Peyer's patch (tissue), 4 donors: ENCODE measurements around the gene APOA4. TPM values are rescaled to one million over a fixed set of nuclear protein-coding genes. Genes with fewer than 3 reads are reported as not detected.

Experiments
- DNase-seq, 3 donors: peaks; one replicate each; pipeline ENCODE4 v3.0.0-alpha.2; 2017 to 2019
- H3K27ac ChIP-seq, 4 donors: fragments of 200-600 bp; sonication (generic); one replicate each; pipeline ENCODE4 v1.5.1; 2016 to 2019
- H3K27me3 ChIP-seq, 2 donors: fragments of 200-600 bp; sonication (generic); one replicate each; pipeline ENCODE4 v1.5.1; 2019
- H3K36me3 ChIP-seq, 3 donors: fragments of 200-600 bp; sonication (generic); one replicate each; pipeline ENCODE4 v1.5.1; 2016 to 2019
- H3K4me1 ChIP-seq, 4 donors: fragments of 200-600 bp; sonication (generic); one replicate each; pipeline ENCODE4 v1.5.1; 2016 to 2019
- H3K4me3 ChIP-seq, 4 donors: fragments of 200-600 bp; sonication (generic); 1 replicate in 3 of 4; 2 replicates in 1 of 4; pipeline ENCODE4 v1.5.1; 2016 to 2019; ENCODE audit warnings: mild to moderate bottlenecking in 1 of 4
- H3K9me3 ChIP-seq, 4 donors: fragments of 200-600 bp; sonication (generic); one replicate each; pipeline ENCODE4 v1.5.1; 2016 to 2019; ENCODE audit warnings: mild to moderate bottlenecking in 1 of 4
- POLR2A ChIP-seq, 2 donors: fragments of 450-650 bp; IDR thresholded peaks; one replicate each; pipeline ENCODE4 v1.5.1; 2017; ENCODE audit warnings: antibody characterized with exemption in 2 of 2, mild to moderate bottlenecking in 2 of 2, moderate library complexity in 2 of 2
- total RNA-seq, 4 donors: library from RNA; depleted of rRNA; stranded (reverse); fragments of >200 nt; gene quantifications; one replicate each; pipeline ENCODE4 v1.1.0, GENCODE V29; 2016
- TF ChIP-seq, protein P1 (sequence below), 6 experiments: fragments of 450-650 bp in 4 of 6; fragments of 200-600 bp in 2 of 6; sonication (generic) in 1 of 6; IDR thresholded peaks; one replicate each; pipeline ENCODE4 v1.5.1; 2017 to 2019; ENCODE audit warnings: antibody characterized with exemption in 6 of 6, mild to moderate bottlenecking in 3 of 6, moderate library complexity in 1 of 6

Gene APOA4
- total RNA-seq, 4 donors from 2014 or later = 107 to 10,211 (median 6,146) TPM

DNA sequence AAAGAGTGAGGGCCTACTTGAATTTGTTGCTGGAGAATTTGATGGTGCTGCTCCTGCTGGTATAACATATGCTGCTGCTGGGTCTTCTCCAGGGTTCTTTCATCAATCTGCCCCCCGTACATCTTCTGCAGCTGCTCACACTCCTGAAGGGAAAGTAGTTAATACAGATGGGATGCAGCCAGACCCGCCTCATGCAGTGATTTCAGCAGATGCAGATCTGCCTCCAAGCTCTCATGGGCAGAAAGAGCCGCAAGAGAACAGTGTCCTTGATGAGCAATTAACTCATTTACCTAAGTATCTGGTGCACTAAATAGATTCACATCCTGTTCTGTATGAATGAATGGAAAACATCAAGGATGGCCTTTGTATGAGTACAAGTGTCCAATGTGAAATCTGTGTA lies 39.1 kb upstream of the APOA4 start:
- H3K9me3 ChIP-seq = no peaks in the 10 kb centered on the region
- no peak for TF ChIP-seq POLR2A (IDR thresholded peaks at IDR 0.05)
- TF ChIP-seq, protein P1, sequence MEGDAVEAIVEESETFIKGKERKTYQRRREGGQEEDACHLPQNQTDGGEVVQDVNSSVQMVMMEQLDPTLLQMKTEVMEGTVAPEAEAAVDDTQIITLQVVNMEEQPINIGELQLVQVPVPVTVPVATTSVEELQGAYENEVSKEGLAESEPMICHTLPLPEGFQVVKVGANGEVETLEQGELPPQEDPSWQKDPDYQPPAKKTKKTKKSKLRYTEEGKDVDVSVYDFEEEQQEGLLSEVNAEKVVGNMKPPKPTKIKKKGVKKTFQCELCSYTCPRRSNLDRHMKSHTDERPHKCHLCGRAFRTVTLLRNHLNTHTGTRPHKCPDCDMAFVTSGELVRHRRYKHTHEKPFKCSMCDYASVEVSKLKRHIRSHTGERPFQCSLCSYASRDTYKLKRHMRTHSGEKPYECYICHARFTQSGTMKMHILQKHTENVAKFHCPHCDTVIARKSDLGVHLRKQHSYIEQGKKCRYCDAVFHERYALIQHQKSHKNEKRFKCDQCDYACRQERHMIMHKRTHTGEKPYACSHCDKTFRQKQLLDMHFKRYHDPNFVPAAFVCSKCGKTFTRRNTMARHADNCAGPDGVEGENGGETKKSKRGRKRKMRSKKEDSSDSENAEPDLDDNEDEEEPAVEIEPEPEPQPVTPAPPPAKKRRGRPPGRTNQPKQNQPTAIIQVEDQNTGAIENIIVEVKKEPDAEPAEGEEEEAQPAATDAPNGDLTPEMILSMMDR (IDR thresholded peaks at IDR 0.05) = no peak

DNA sequence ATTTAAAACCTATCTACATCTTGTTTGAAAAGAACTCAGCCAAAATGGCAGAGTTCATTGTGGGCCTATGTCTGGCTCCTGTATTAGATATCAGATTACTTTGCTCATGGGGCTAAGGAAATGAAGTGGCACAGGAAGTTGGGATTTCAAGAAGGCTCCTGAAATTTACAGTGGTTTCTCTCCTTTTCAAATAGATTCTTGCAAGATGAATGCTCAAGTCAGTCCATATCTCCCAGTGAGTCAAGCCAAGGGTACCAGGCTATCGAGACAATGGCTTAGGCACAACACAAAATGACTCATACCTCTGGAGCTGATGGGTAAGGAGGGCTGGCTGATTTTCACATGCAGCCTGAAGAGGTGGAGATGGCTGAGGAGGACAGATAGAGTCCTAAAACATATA lies 38.4 kb upstream of the APOA4 start:
- no peak overlapping the region for H3K27ac ChIP-seq
- no peaks in the 10 kb centered on the region for H3K9me3 ChIP-seq
- H3K36me3 ChIP-seq = peaks cover 0 to 84% (median 0%) of the 10 kb centered on the region in 3 donors
- H3K4me3 ChIP-seq = no peak overlapping the region
- TF ChIP-seq, protein P1 (IDR thresholded peaks at IDR 0.05) = no peak
- TF ChIP-seq POLR2A (IDR thresholded peaks at IDR 0.05) = no peak
- no peaks in the 10 kb centered on the region for H3K27me3 ChIP-seq
- no peaks in the 10 kb centered on the region for H3K4me1 ChIP-seq
- no peak for DNase-seq

More for the DNA sequence above, 39.1 kb upstream of the APOA4 start:
- no peaks in the 10 kb centered on the region for H3K27me3 ChIP-seq
- H3K27ac ChIP-seq = no peak overlapping the region
- peaks cover 0 to 84% (median 0%) of the 10 kb centered on the region in 3 donors for H3K36me3 ChIP-seq
- H3K4me1 ChIP-seq = no peaks in the 10 kb centered on the region
- no peak for DNase-seq
- no peak overlapping the region for H3K4me3 ChIP-seq

DNA sequence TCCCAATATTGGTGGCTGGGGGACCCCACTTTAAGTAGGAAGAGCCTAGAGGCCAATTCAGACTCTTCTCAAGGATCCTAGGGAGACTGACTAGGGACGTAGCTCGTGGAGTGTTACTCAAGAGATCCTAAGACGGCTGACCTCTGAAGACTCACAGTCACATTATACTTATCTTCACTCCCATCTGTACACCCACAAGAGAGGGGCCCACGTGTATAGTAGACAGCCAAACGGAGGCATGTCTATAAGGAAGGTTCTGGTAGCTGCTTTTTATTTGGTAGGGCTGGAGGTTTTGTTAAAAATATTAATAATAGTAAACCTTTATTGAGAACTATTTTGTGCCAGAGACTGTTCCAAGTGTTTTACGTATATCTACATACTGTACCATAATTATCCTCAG lies 37.2 kb upstream of the APOA4 start:
- peaks cover 0 to 77% (median 0%) of the 10 kb centered on the region in 3 donors for H3K36me3 ChIP-seq
- no peak for DNase-seq
- H3K4me1 ChIP-seq = no peaks in the 10 kb centered on the region
- TF ChIP-seq, protein P1 (IDR thresholded peaks at IDR 0.05) = no peak
- TF ChIP-seq POLR2A (IDR thresholded peaks at IDR 0.05) = no peak
- H3K27ac ChIP-seq = no peak overlapping the region
- no peak overlapping the region for H3K4me3 ChIP-seq
- no peaks in the 10 kb centered on the region for H3K9me3 ChIP-seq
- no peaks in the 10 kb centered on the region for H3K27me3 ChIP-seq

DNA sequence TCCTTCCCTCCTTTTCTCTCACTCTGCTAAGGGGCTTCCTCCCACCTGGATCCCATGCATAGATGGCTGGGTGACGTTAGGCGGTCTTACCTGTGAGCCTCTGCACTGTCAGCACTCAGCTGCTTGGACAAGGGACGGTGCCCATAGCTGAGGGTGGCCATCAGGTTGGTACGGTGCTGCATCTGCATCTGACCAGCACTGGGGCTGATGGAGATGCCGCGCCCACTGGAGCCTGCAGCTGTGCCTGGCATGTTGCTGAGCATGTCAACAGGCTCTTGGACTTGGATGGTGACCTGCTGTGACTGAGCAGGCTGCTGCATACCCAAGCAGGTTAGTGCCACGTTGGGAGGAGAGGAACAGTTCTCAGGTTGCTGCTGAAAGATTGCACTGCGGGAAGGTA lies 36.1 kb upstream of the APOA4 start:
- Histone ChIP-seq H3K4me3 (no peak overlapping the region), H3K4me1 (peaks cover 0 to 4% (median 2%) of the 10 kb centered on the region in 4 donors), H3K9me3 (no peaks in the 10 kb centered on the region), H3K27me3 (no peaks in the 10 kb centered on the region), H3K27ac (no peak overlapping the region), H3K36me3 (peaks cover 0 to 75% (median 0%) of the 10 kb centered on the region in 3 donors)
- no peak for TF ChIP-seq POLR2A (IDR thresholded peaks at IDR 0.05)
- TF ChIP-seq, protein P1 (IDR thresholded peaks at IDR 0.05) = no peak
- DNase-seq = no peak

DNA sequence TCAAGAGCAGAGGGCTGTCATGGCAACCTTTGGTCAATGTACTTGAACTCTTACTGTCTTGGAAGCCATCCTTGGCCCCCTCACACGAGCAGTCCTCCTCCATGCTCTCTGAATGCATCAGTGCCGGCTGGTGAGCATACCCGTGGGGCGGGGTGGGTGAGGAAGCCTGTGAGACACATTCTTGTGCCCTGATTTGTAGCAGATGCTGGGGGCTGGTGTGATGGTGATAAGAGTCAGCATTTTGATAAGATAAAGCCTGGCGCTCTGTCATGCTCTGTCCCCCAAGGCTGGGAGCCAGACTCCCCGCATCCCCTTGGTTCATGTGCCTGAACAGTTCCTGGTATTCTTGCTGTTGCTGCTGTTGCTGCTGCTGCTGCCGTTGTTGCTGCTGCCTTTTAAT lies 34.8 kb upstream of the APOA4 start:
- TF ChIP-seq, protein P1 (IDR thresholded peaks at IDR 0.05) = no peak
- no peak for TF ChIP-seq POLR2A (IDR thresholded peaks at IDR 0.05)
- DNase-seq = no peak
- Histone ChIP-seq H3K36me3 (peaks cover 0 to 63% (median 0%) of the 10 kb centered on the region in 3 donors), H3K4me3 (no peak overlapping the region), H3K9me3 (no peaks in the 10 kb centered on the region), H3K27ac (no peak overlapping the region), H3K27me3 (no peaks in the 10 kb centered on the region), H3K4me1 (peaks cover 0 to 16% (median 10%) of the 10 kb centered on the region in 4 donors)

DNA sequence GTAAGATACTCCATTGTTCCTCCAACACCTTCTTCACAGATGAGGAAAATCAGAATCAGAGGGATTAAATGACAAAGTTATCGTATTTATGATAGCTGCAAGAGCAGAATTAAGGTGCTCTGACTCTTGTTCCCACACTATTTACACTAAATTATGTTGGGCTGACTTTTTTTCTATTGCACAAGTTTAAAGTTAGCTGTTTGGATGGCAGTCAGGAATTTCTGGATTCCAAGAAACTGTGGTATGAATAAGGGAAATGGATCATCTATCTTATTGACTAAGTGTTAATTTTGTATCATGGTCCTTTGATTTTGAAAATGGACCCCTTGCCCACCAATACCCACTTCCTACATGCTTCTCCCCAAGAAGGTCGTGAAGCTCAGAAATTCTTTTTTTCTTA lies 34.2 kb upstream of the APOA4 start:
- DNase-seq = no peak
- no peak for TF ChIP-seq POLR2A (IDR thresholded peaks at IDR 0.05)
- TF ChIP-seq, protein P1 (IDR thresholded peaks at IDR 0.05) = no peak
- Histone ChIP-seq H3K4me3 (no peak overlapping the region), H3K27ac (no peak overlapping the region), H3K4me1 (peaks cover 0 to 21% (median 15%) of the 10 kb centered on the region in 4 donors), H3K9me3 (no peaks in the 10 kb centered on the region), H3K27me3 (no peaks in the 10 kb centered on the region), H3K36me3 (peaks cover 0 to 57% (median 0%) of the 10 kb centered on the region in 3 donors)
